NB4 (cell line): Measurements from ENCODE around the gene ITCH.
"Not testable (repeated sequence)": the region's sequence is repeated elsewhere in the genome, so short reads cannot be mapped to it uniquely, and the experiment has no call there.

ENCODE experiments used
- CTCF ChIP-seq: IDR thresholded peaks from one replicate; pipeline ENCODE4 v1.5.1; 2012; ENCODE audit warnings: low read depth, low read length
- MAX ChIP-seq: IDR thresholded peaks from 2 replicates; pipeline ENCODE4 v1.6.1; 2011; ENCODE audit warnings: low read depth, low read length
- POLR2A ChIP-seq: IDR thresholded peaks from 2 replicates; pipeline ENCODE4 v1.6.1; 2011; ENCODE audit warnings: mild to moderate bottlenecking; ENCODE audit not compliant: insufficient read length; ENCODE audit errors: extremely low read depth

DNA sequence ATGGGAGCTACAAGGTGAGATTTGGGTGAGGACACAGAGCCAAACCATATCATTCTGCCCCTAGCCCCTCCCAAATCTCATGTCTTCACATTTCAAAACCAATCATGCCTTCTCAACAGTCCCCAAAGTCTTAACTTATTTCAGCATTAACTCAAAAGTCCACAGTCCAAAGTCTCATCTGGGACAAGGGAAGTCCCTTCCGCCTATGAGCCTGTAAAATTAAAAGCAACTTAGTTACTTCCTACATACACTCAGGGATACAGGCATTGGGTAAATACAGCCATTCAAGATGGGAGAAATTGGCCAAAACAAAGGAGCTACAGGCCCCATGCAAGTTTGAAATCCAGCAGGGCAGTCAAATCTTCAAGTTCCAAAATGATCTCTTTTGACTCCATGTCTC is 119.1 kb downstream of the ITCH start:
- not testable (repeated sequence) for TF ChIP-seq CTCF, POLR2A, MAX
